H54 (cell line): ENCODE data around the gene PDGFA.

Source experiments
- DNase-seq: peaks from one replicate; pipeline ENCODE4 v3.0.0; 2011; ENCODE audit warnings: low spot score, mixed read lengths; ENCODE audit not compliant: insufficient read length
- FAIRE-seq: peaks from 3 replicates; lab custom pipeline; 2011; peaks lifted over from hg19 to GRCh38; lab: Jason Lieb, UNC
- POLR2A ChIP-seq: IDR thresholded peaks from 2 replicates; pipeline ENCODE4 v1.6.1; 2011; ENCODE audit warnings: low read depth, mild to moderate bottlenecking, low read length

The PDGFA gene

GRCh38 chr7:519484-520390, at the start of gene PDGFA:
PDGFA (minus strand) TSS chr7:519846; CDS start chr7:519001, 845 bp downstream.
- FAIRE-seq (no peak), DNase-seq (peak; percentile 88)
- peak; percentile 93 for TF ChIP-seq POLR2A

- FAIRE-seq (no peak), DNase-seq (no peak)
- TF ChIP-seq POLR2A: no peak
Observed at GRCh38 chr7:568031-568951, 48.6 kb upstream of the PDGFA start.

GRCh38 chr7:567305-567883, 47.7 kb upstream of the PDGFA start:
- TF ChIP-seq POLR2A: no peak
- no peak for DNase-seq
- no peak for FAIRE-seq

- no peak for TF ChIP-seq POLR2A
- FAIRE-seq (no peak), DNase-seq (no peak)
Observed at GRCh38 chr7:566100-566499, 46.5 kb upstream of the PDGFA start.

GRCh38 chr7:564176-564865, 44.7 kb upstream of the PDGFA start:
- TF ChIP-seq POLR2A: no peak
- FAIRE-seq (no peak), DNase-seq (no peak)

- TF ChIP-seq POLR2A: no peak
- DNase-seq: no peak
- no peak for FAIRE-seq
Observed at GRCh38 chr7:563629-564170, 44.1 kb upstream of the PDGFA start.

GRCh38 chr7:562789-563628, 43.4 kb upstream of the PDGFA start:
- no peak for TF ChIP-seq POLR2A
- DNase-seq: no peak
- FAIRE-seq: no peak

GRCh38 chr7:562374-562675, 42.7 kb upstream of the PDGFA start:
- FAIRE-seq: no peak
- no peak for DNase-seq
- no peak for TF ChIP-seq POLR2A

- FAIRE-seq (no peak), DNase-seq (no peak)
- TF ChIP-seq POLR2A: no peak
Observed at GRCh38 chr7:561631-562373, 42.2 kb upstream of the PDGFA start.

GRCh38 chr7:560966-561630, 41.5 kb upstream of the PDGFA start:
- no peak for TF ChIP-seq POLR2A
- FAIRE-seq (no peak), DNase-seq (no peak)

- FAIRE-seq (no peak), DNase-seq (no peak)
- TF ChIP-seq POLR2A: no peak
Observed at GRCh38 chr7:559396-559705, 39.7 kb upstream of the PDGFA start.

- no peak for FAIRE-seq
- no peak for TF ChIP-seq POLR2A
- DNase-seq: no peak
Observed at GRCh38 chr7:557558-557881, 37.9 kb upstream of the PDGFA start.
